CD8-positive, alpha-beta memory T cell (primary cell): Measurements from ENCODE around the gene NDUFAF2. TPM values are rescaled to one million over a fixed set of nuclear protein-coding genes. Genes with fewer than 3 reads are reported as not detected.

Source experiments
- CTCF ChIA-PET: fragments of 350-600 bp; sonication (Branson Sonifier 250); formaldehyde crosslinking; loops from one replicate; lab custom pipeline; 2021; ENCODE audit warnings: antibody characterized with exemption; lab: Charles Lee
- POLR2A ChIA-PET: fragments of 350-600 bp; sonication (Branson Sonifier 250); formaldehyde crosslinking; loops from one replicate; lab custom pipeline; 2021; ENCODE audit warnings: antibody characterized with exemption; lab: Charles Lee
- DNase-seq, 5 donors: peaks; one replicate each; pipeline versions ENCODE4 v3.0.0 to v3.0.0-alpha.2; 2020 to 2022; ENCODE audit warnings: mixed read lengths in 1 of 5
- H3K27ac ChIP-seq: one replicate; pipeline ENCODE4 v1.7.0; 2013; ENCODE audit warnings: low read depth, mild to moderate bottlenecking, low read length, moderate library complexity
- H3K27me3 ChIP-seq: 2 replicates; pipeline ENCODE4 v1.7.0; 2013; ENCODE audit warnings: low read length, mild to moderate bottlenecking; ENCODE audit not compliant: insufficient read depth, poor library complexity, severe bottlenecking
- H3K36me3 ChIP-seq: 2 replicates; pipeline ENCODE4 v1.7.0; 2013; ENCODE audit warnings: mild to moderate bottlenecking, low read length, moderate library complexity; ENCODE audit not compliant: insufficient read depth
- H3K4me1 ChIP-seq: 2 replicates; pipeline ENCODE4 v1.7.0; 2013; ENCODE audit warnings: mild to moderate bottlenecking, low read length, moderate library complexity; ENCODE audit not compliant: insufficient read depth
- H3K4me3 ChIP-seq: 2 replicates; pipeline ENCODE4 v1.7.0; 2013; ENCODE audit warnings: mild to moderate bottlenecking, low read length
- H3K9me3 ChIP-seq: 2 replicates; pipeline ENCODE4 v1.7.0; 2013; ENCODE audit warnings: mild to moderate bottlenecking, low read length
- H3K27ac Mint-ChIP-seq, 8 donors: one replicate each; pipeline ENCODE4 v1.8.0; 2020 to 2021; ENCODE audit warnings: mixed read lengths in 8 of 8, mild to moderate bottlenecking in 6 of 8, inconsistent platforms in 3 of 8, moderate library complexity in 3 of 8
- H3K27me3 Mint-ChIP-seq, 2 donors: one replicate each; pipeline ENCODE4 v1.8.0; 2020 to 2021; ENCODE audit warnings: mixed read lengths in 2 of 2, mild to moderate bottlenecking in 1 of 2, moderate library complexity in 1 of 2
- H3K36me3 Mint-ChIP-seq, 3 donors: one replicate each; pipeline ENCODE4 v1.8.0; 2020 to 2021; ENCODE audit warnings: mixed read lengths in 3 of 3, inconsistent platforms in 1 of 3, mild to moderate bottlenecking in 1 of 3
- H3K4me1 Mint-ChIP-seq, 3 donors: one replicate each; pipeline ENCODE4 v1.8.0; 2020 to 2021; ENCODE audit warnings: mixed read lengths in 3 of 3, inconsistent platforms in 1 of 3, mild to moderate bottlenecking in 1 of 3
- H3K4me3 Mint-ChIP-seq, 7 donors: one replicate each; pipeline ENCODE4 v1.8.0; 2020 to 2021; ENCODE audit warnings: mixed read lengths in 7 of 7, mild to moderate bottlenecking in 6 of 7, moderate library complexity in 4 of 7, inconsistent platforms in 2 of 7
- H3K9me3 Mint-ChIP-seq, 5 donors: one replicate each; pipeline ENCODE4 v1.8.0; 2020 to 2022; ENCODE audit warnings: mixed read lengths in 5 of 5, mild to moderate bottlenecking in 3 of 5, moderate library complexity in 2 of 5, inconsistent platforms in 1 of 5
- polyA plus RNA-seq: library from polyadenylated mRNA; unstranded; fragments of 300-500 nt; fragmentation: Illumina TruSeq; gene quantifications from one replicate; pipeline ENCODE4 v1.2.3, GENCODE V29; 2021
- total RNA-seq, 2 experiments: library from RNA; stranded (reverse); gene quantifications; one replicate each; pipeline ENCODE4 v1.2.3, GENCODE V29; 2021

Gene NDUFAF2
- total and polyA plus RNA-seq, 3 experiments from 2014 or later, result 37.7 to 46.8 (median 43.9) TPM

GRCh38 chr5:61114441-61114840, 169.4 kb downstream of the NDUFAF2 start:
- CTCF ChIA-PET, result no interaction called here

GRCh38 chr5:61115968-61116367, 171.0 kb downstream of the NDUFAF2 start:
- POLR2A ChIA-PET, result no interaction called here
- Histone ChIP-seq H3K4me1 (no peaks in the 10 kb centered on the region), H3K27me3 (no peaks in the 10 kb centered on the region), H3K27ac (no peak overlapping the region), H3K36me3 (no peaks in the 10 kb centered on the region), H3K4me3 (no peak overlapping the region), H3K9me3 (no peaks in the 10 kb centered on the region)
- DNase-seq, result no peak
- H3K9me3 Mint-ChIP-seq, result peaks cover 0 to 16% (median 13%) of the 10 kb centered on the region in 5 donors
- CTCF ChIA-PET, result no interaction called here
- no peak overlapping the region for H3K27ac Mint-ChIP-seq
- no peaks in the 10 kb centered on the region for H3K27me3 Mint-ChIP-seq
- no peaks in the 10 kb centered on the region for H3K4me1 Mint-ChIP-seq
- peaks cover 11 to 35% (median 12%) of the 10 kb centered on the region in 3 donors for H3K36me3 Mint-ChIP-seq
- H3K4me3 Mint-ChIP-seq, result no peak overlapping the region

More at GRCh38 chr5:61114441-61114840, 169.4 kb downstream of the NDUFAF2 start:
- H3K27me3 Mint-ChIP-seq, result no peaks in the 10 kb centered on the region
- Histone ChIP-seq H3K27me3 (no peaks in the 10 kb centered on the region), H3K27ac (no peak overlapping the region), H3K9me3 (no peaks in the 10 kb centered on the region), H3K36me3 (no peaks in the 10 kb centered on the region), H3K4me3 (no peak overlapping the region), H3K4me1 (no peaks in the 10 kb centered on the region)
- H3K4me3 Mint-ChIP-seq, result no peak overlapping the region
- no peak overlapping the region for H3K27ac Mint-ChIP-seq
- peaks cover 11 to 51% (median 12%) of the 10 kb centered on the region in 3 donors for H3K36me3 Mint-ChIP-seq
- POLR2A ChIA-PET, result no interaction called here
- DNase-seq, result no peak
- peaks cover 0 to 5% (median 0%) of the 10 kb centered on the region in 3 donors for H3K4me1 Mint-ChIP-seq
- H3K9me3 Mint-ChIP-seq, result peaks cover 0 to 23% (median 13%) of the 10 kb centered on the region in 5 donors

GRCh38 chr5:61119066-61119465, 174.1 kb downstream of the NDUFAF2 start:
- no peaks in the 10 kb centered on the region for H3K4me1 ChIP-seq
- H3K4me3 ChIP-seq, result no peak overlapping the region
- no peaks in the 10 kb centered on the region for H3K9me3 ChIP-seq
- no peaks in the 10 kb centered on the region for H3K36me3 ChIP-seq
- H3K27ac ChIP-seq, result no peak overlapping the region
- DNase-seq, result no peak
- Mint-ChIP-seq H3K27me3 (no peaks in the 10 kb centered on the region), H3K4me3 (no peak overlapping the region), H3K27ac (no peak overlapping the region), H3K36me3 (peaks cover 9 to 21% (median 9%) of the 10 kb centered on the region in 3 donors), H3K9me3 (peaks cover 0 to 3% (median under 1%) of the 10 kb centered on the region in 5 donors), H3K4me1 (no peaks in the 10 kb centered on the region)
- H3K27me3 ChIP-seq, result no peaks in the 10 kb centered on the region
- ChIA-PET CTCF (no interaction called here), POLR2A (no interaction called here)

GRCh38 chr5:61120534-61120933, 175.5 kb downstream of the NDUFAF2 start:
- H3K27ac Mint-ChIP-seq, result no peak overlapping the region
- Histone ChIP-seq H3K27ac (no peak overlapping the region), H3K36me3 (no peaks in the 10 kb centered on the region), H3K4me1 (no peaks in the 10 kb centered on the region), H3K9me3 (no peaks in the 10 kb centered on the region), H3K27me3 (no peaks in the 10 kb centered on the region), H3K4me3 (no peak overlapping the region)
- no peak overlapping the region for H3K4me3 Mint-ChIP-seq
- H3K4me1 Mint-ChIP-seq, result no peaks in the 10 kb centered on the region
- DNase-seq, result no peak
- ChIA-PET CTCF (no interaction called here), POLR2A (no interaction called here)
- H3K27me3 Mint-ChIP-seq, result no peaks in the 10 kb centered on the region
- no peaks in the 10 kb centered on the region for H3K9me3 Mint-ChIP-seq
- peaks cover under 1 to 14% (median 3%) of the 10 kb centered on the region in 3 donors for H3K36me3 Mint-ChIP-seq

- peaks cover 0 to 5% (median 0%) of the 10 kb centered on the region in 5 donors for H3K9me3 Mint-ChIP-seq
- no peak overlapping the region for H3K4me3 Mint-ChIP-seq
- Histone ChIP-seq H3K36me3 (no peaks in the 10 kb centered on the region), H3K9me3 (no peaks in the 10 kb centered on the region), H3K27ac (no peak overlapping the region), H3K4me3 (no peak overlapping the region), H3K4me1 (no peaks in the 10 kb centered on the region), H3K27me3 (no peaks in the 10 kb centered on the region)
- H3K36me3 Mint-ChIP-seq, result peaks cover 2 to 20% (median 4%) of the 10 kb centered on the region in 3 donors
- ChIA-PET CTCF (no interaction called here), POLR2A (no interaction called here)
- H3K27ac Mint-ChIP-seq, result peak overlapping the region in 1 of 8 donors; percentile 77
- DNase-seq, result no peak
- H3K4me1 Mint-ChIP-seq, result no peaks in the 10 kb centered on the region
- no peaks in the 10 kb centered on the region for H3K27me3 Mint-ChIP-seq
These were observed 178.1 kb downstream of the NDUFAF2 start for GRCh38 chr5:61123145-61123544.

- no peaks in the 10 kb centered on the region for H3K4me1 ChIP-seq
- Mint-ChIP-seq H3K27ac (no peak overlapping the region), H3K4me1 (no peaks in the 10 kb centered on the region), H3K27me3 (no peaks in the 10 kb centered on the region), H3K36me3 (peaks cover 1 to 7% (median 2%) of the 10 kb centered on the region in 3 donors), H3K9me3 (peaks cover 0 to 5% (median 0%) of the 10 kb centered on the region in 5 donors), H3K4me3 (no peak overlapping the region)
- DNase-seq, result no peak
- H3K9me3 ChIP-seq, result no peaks in the 10 kb centered on the region
- ChIA-PET POLR2A (no interaction called here), CTCF (no interaction called here)
- no peak overlapping the region for H3K4me3 ChIP-seq
- H3K36me3 ChIP-seq, result no peaks in the 10 kb centered on the region
- no peak overlapping the region for H3K27ac ChIP-seq
- H3K27me3 ChIP-seq, result no peaks in the 10 kb centered on the region
These were observed 185.3 kb downstream of the NDUFAF2 start for GRCh38 chr5:61130289-61130688.

GRCh38 chr5:61132559-61132958, 187.6 kb downstream of the NDUFAF2 start:
- ChIA-PET CTCF (no interaction called here), POLR2A (no interaction called here)
- Mint-ChIP-seq H3K36me3 (no peaks in the 10 kb centered on the region), H3K4me3 (no peak overlapping the region), H3K27me3 (no peaks in the 10 kb centered on the region), H3K9me3 (no peaks in the 10 kb centered on the region), H3K4me1 (no peaks in the 10 kb centered on the region), H3K27ac (no peak overlapping the region)
- Histone ChIP-seq H3K9me3 (no peaks in the 10 kb centered on the region), H3K4me3 (no peak overlapping the region), H3K36me3 (no peaks in the 10 kb centered on the region), H3K4me1 (no peaks in the 10 kb centered on the region), H3K27me3 (no peaks in the 10 kb centered on the region), H3K27ac (no peak overlapping the region)
- DNase-seq, result no peak

GRCh38 chr5:61137835-61138234, 192.8 kb downstream of the NDUFAF2 start:
- Mint-ChIP-seq H3K27ac (no peak overlapping the region), H3K4me3 (no peak overlapping the region), H3K9me3 (no peaks in the 10 kb centered on the region), H3K27me3 (no peaks in the 10 kb centered on the region), H3K4me1 (no peaks in the 10 kb centered on the region), H3K36me3 (no peaks in the 10 kb centered on the region)
- DNase-seq, result no peak
- Histone ChIP-seq H3K4me3 (no peak overlapping the region), H3K9me3 (no peaks in the 10 kb centered on the region), H3K4me1 (no peaks in the 10 kb centered on the region), H3K27ac (no peak overlapping the region), H3K36me3 (no peaks in the 10 kb centered on the region), H3K27me3 (no peaks in the 10 kb centered on the region)
- ChIA-PET CTCF (no interaction called here), POLR2A (no interaction called here)
